ENCODE measurements around the gene CELSR1.

DNA sequence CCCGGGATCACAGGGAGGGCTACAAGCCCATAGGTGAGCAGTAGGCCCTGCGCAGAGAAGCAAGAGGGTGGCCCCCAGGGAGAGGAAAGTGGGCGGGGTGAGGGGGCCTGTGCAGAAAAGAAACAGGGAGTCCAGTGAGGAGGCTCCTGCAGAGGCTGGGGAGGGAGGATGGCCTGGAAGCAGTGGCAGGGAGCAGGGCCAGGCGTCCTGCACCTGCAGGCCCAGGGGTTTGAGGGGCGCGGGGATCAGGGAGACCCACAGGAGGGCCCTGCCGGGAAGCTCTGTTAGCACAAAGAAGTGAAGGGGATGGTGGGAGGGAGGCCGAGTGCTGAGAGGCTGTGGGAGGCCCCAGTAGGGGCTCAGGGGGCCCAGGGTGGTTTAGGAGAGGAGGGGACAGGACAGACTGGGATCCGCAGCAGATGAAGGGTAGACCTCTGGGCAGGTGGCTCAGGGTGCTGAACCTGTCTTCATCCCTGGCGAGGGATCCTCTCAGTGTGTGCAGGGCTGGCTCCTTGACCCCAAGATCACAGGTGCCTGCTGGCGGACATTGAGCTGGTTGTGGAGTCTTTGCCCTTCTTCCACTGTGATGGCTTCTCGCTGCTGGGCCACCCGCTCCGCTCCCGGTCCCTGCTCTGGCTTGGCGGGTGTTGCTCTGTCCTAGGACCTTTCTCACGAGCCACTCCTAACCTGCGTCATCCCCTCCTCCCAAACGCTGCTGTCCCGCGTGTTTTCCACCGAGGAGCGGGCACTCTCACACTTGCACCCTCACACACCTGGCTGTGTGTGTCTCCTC lies 31.8 kb upstream of the CELSR1 start:
- TF ChIP-seq, protein P1, sequence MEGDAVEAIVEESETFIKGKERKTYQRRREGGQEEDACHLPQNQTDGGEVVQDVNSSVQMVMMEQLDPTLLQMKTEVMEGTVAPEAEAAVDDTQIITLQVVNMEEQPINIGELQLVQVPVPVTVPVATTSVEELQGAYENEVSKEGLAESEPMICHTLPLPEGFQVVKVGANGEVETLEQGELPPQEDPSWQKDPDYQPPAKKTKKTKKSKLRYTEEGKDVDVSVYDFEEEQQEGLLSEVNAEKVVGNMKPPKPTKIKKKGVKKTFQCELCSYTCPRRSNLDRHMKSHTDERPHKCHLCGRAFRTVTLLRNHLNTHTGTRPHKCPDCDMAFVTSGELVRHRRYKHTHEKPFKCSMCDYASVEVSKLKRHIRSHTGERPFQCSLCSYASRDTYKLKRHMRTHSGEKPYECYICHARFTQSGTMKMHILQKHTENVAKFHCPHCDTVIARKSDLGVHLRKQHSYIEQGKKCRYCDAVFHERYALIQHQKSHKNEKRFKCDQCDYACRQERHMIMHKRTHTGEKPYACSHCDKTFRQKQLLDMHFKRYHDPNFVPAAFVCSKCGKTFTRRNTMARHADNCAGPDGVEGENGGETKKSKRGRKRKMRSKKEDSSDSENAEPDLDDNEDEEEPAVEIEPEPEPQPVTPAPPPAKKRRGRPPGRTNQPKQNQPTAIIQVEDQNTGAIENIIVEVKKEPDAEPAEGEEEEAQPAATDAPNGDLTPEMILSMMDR (IDR thresholded peaks at IDR 0.05; ENCODE audit: low read depth, low read length, poor library complexity, severe bottlenecking): no peak
- TF ChIP-seq EZH2phosphoT487 (IDR thresholded peaks at IDR 0.05; ENCODE audit: borderline replicate concordance, low read length): no peak

Data from DOHH2 (cell line).